CD4-positive, alpha-beta T cell treated with Interleukin-4 for 1 hour (primary cell): ENCODE data around the gene BCORL1.

Experiments used
- DNase-seq, 2 donors: peaks; one replicate each; pipeline ENCODE4 v3.0.0-alpha.2; 2020 to 2022

The BCORL1 gene

DNA sequence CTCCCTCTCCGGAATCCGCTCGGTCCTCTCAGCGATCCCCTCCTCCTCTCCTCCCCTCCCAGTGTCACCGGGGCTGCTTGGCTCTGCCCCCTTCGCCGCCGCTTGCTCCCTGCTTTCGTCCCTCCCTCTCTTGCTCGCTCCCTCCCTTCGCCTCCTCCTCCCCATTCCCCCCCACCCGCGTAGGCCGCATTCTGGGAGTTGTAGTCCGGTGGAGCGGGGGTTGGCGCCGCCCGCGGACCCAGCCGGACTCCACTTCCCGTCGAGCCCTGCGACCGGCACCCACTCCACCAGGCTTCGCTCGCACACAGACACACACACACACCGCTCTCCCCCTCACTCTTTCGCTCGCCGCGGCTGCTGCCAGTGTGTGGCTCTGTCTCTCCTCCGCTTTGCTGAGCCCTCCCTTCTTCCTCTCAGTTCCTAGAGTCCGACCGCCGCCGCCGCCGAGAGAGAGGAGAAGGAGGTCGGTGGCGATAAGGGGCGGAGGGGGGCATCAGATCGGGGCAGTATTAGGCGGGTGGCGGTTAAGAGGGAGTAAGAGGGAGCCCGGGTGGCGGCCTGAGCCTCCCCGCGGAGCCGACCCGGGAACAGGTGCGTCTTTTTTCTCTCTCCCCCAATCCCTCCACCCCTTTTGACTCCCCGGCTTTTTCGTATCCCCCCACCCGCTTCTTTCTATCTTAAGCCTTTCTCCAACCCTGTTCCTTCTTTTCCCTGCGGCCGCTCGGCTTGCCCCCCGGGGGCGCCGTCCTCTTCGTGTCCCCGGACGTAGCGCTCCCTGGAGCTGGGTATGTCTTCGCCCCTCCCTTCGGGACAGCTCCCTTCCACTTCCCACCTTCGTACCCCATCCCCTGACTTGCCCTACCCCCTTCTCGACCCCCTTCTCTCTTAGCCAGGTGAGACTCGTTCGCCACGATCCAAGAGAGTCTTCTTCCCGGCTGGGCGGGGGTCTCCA lies at the start of gene BCORL1:
TSS of gene BCORL1 (plus strand) at position 336 of the 952 bp plus-strand sequence. CDS start 22,597 bp downstream, outside the sequence.
- DNase-seq: peak; percentile 93

DNA sequence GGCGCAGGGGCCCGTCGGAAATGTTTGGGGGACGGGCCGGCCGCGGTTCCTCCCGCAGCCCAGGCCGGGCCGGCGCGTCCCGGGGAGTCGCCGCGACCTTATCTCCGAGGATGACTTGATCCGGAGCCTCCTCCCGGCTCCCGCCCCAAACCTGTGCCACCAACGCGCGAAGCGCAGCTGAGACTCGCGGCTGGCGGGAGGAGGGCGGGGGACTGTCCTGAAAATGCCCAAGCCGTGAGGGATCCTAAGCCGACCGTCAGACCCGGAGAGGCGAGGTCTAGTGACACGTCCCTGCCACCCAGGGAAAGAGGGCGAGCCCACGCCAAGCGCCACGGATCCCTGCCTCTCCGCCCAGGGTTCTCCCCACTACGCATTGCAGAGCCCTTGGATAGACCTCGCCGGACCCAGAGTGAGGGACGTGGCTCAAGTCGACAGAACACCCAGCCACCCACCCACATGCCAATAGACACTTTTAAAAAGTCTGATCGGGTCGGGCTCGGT lies 49.6 kb upstream of the BCORL1 start:
- DNase-seq: no peak

DNA sequence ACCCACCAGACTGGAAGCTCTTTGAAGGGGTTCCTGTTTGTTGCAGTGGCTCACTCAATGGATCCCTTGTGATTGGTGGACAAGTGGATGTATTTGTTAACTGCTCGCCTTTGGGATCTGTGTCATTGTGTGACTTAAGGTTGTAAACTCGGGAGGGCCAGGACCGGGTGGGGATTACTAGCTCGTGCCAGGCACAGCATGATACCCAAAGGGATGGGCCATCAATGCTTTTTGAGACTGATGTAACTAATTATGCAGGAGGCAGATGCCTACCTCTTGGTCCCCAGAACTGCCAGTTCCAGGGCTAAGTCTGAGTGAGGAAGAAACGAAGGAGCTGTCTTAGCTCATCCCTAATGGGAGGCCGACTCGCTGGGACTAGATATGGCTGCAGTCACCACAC lies 48.7 kb upstream of the BCORL1 start:
- DNase-seq: no peak

DNA sequence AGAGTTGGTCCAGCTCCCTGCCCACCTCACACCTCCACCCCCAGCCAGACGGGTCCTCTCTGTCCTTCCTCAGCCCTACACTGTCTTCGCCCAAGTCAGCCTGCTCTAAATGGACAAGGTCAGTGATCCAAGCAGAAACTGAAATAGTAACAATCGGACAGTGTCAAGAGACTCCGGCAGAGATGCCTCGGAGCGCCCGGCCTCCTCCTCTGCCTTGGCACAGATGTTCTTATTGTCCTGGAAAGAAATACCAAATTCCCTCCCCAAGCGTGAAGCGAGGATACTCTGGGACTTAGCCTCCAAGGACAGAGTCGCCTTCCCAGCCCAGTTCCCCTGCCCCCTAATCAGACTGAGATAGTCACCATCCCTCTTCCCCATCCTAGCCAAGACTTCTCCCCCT lies 48.0 kb upstream of the BCORL1 start:
- DNase-seq: no peak

DNA sequence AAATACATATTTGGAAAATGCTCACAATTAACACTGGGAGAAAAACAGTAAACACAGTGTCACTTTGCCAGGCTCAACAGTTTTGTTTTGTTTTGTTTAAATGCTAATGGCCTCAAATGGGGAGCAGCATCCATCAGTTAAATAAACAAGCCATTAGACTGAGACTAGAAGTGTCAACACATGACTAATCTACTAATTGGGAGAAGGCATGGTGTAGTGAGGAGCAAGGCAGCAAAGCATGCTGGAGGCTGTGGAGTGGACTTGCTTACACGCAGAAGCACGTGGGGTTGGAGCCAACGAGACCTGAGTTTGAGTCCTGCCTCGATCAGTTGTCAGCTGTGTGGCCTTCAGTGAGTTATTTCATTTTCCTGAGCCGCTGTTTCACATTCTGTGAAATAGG lies 47.5 kb upstream of the BCORL1 start:
- DNase-seq: no peak

DNA sequence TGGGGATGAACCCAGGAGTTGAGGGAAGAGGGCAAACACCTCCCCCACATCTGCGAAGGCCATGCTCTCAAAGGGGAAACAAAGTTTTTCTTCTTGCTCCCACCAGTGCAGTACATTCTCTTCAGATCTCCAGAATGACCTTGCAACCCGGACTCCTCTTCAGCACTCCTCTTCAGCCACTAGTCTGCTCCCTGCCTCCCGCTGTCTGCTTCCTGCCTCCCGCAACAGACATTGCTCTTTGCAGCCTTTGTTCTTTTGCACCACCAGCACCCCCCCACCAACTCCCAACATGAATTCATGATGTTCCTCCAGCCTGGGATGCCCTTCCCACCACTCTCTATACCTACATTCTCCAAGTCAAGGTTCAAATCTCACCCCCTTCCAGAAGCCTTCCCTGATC lies 44.4 kb upstream of the BCORL1 start:
- no peak for DNase-seq

GRCh38 chrX:129939986-129940385 lies 42.4 kb upstream of the BCORL1 start:
- no peak for DNase-seq

DNA sequence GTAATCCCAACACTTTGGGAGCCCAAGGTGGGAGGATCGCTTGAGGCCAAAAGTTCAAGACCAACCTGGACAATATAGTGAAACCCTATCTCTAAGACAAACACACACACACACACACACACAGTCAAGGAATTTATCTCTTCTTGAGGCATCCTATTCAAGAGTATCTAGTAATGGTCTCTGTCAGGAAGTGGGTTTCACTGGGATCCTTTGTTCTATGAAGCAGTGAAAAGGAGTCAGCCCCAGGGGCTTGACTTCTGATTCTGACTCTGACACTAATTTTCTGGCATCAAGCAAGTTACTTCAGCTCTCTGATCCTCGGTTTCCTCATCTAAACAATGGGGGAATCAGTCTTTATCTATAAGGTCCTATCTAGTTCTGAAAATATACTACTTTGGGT lies 41.7 kb upstream of the BCORL1 start:
- no peak for DNase-seq

DNA sequence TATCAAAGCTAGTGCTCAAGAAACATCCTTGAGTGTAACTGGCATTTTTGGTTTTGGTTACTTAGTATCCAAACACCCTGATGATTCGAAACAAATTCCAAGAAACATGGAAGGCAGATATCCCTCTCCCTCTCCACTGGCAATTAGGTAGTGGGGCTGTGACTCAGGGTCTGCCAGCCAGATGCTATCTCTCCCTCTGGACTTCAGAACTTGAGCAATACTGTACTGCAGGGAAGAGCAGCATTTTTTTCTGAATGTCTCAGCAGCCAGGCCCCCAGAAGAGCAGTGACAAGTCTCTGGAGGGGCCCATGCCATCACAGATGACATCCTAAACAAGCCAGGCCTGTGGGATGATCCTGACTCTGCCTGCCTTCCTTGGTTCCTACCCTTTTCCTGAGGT lies 37.3 kb upstream of the BCORL1 start:
- DNase-seq: no peak

DNA sequence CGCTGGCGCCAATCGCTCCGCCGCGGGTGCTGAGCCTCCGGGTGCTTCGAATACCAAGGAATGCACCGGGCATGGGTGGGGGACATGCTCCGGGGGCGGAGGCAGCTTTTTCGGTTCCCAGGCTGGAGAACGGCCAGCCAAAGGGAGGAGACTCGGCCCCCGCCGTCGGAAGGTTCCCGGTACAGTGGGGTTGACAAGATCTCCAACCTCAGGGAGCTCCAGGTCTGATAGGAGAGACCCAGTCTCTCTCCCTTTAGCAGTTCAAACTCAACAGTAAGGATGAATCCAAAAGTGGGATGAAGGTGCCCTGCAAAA lies 29.1 kb upstream of the BCORL1 start:
- DNase-seq: no peak

- DNase-seq: no peak
Observed at GRCh38 chrX:129953881-129954280, 28.6 kb upstream of the BCORL1 start.

- DNase-seq: no peak
Observed at GRCh38 chrX:129954804-129955203, 27.6 kb upstream of the BCORL1 start.

DNA sequence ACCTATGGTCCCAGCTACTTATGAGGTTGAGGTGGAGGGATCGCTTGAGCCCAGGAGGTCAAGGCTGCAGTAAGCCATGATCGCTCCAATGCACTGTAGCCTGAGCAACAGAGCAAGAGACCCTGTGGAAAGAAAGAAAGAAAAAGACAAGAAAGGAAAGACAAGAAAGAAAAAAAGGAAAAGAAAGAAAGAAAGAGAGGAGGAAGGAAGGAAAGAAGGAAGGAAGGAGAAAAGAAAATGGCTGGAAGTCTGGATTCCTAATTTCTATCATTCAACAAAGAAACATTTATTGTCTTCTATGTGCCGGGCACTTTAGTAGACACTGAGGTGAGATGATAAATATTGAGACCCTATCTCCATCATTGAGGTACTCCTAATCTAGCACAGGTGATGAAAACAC lies 26.8 kb upstream of the BCORL1 start:
- DNase-seq: no peak

DNA sequence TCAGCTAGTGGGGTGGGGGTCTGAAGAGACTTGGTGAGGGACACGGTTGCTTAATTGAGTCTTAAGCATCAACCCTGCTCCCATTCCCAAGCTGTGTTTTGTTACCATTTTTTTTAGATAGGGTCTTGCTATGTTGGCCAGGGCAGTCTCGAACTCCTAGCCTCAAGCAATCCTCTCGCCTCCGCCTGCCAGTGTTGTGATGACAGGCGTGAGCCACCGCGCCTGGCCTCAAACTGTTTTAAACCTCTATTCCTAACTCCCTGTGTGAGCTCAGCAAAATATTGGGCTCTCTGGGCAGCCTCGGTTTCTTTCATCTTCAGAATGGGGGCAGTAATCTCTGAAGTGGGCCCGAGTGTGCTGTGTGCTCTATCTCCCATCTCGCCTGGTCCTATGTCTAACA lies 26.3 kb upstream of the BCORL1 start:
- DNase-seq: no peak

DNA sequence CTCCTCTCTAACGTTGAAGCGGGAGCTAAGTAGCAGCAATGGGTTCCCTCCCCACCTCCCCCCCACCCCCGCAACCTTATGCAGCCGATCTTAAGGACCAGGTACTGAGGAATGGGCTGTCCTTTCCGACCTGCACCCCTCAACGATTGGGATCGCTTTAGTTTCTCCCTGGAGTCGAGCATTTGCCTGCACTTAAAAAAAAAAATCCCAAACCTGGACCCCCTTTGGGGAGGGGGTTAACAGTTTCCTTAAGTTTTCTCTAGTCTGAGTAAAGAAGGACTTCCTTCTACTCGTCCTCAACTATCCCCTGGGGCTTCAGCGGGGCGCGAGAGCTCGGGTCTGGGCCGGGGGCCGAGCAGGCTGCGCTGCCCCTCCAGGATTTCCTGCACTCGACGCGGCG lies 25.7 kb upstream of the BCORL1 start:
- no peak for DNase-seq

DNA sequence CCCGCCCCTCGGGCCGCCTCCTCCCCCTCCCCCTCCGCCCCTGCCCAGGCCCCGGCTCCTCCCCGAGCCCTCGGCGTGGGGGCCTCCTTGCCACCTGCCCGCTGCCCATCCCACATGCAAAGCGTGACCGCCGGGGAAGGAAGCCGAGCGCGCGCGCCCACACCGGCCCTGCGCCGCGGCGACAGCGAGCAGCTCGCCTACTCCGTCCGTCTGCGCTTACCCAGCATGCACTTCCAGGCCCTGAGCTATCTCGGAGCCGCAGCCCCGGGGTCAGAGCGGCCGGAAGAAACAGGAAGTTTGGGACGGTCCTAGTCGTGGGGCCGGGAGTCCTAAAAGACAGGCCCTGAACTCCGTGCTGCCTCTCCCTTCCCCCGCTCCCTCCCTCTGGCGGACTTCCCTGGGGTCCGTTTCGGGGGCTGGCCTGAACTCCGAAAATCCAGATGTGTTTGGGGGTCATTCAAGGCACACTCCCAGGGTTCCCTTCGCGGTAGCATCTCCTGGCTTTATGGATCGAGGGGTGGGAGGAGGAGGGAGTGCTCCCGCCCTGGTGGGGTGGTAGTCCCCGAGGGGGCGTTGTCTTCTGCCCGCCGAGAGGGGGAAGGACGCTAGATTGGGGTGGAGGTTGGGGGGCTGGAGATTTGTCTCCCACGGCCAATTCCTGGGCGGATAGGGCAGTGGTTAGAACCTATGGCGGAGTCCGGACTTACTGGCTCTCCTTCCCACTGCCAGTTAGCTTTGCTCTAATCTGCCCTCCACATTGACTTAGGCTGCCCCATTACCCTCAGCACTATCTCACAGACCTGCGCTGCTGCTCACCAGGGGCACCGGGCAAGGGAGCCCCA lies 25.0 kb upstream of the BCORL1 start:
- peak; percentile 45 to 74 for DNase-seq

DNA sequence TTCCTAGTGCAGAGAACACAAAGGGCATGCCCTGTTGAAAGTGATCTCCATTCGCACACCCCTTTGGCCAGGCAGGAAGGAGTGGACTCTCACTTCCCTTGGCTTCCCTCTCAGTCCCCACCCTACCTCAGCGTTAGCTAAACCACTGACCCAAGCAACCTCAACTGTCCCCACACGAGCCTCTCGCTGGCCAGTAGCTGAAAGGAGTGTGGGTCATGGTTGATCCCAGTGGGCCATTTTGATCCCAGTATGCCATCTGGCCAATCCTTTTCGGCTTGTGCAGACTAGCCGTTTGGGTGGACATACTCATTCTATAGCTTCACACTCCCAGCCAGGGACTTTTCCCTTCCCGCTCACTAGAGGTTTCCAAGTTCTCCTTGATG lies 24.4 kb upstream of the BCORL1 start:
- DNase-seq: no peak

GRCh38 chrX:129958814-129959492 lies 23.5 kb upstream of the BCORL1 start:
- no peak for DNase-seq

GRCh38 chrX:129959493-129959832 lies 23.0 kb upstream of the BCORL1 start:
- no peak for DNase-seq

GRCh38 chrX:129961180-129962083 lies 21.0 kb upstream of the BCORL1 start:
- DNase-seq: peak; percentile 72 to 75

- DNase-seq: no peak
Observed at GRCh38 chrX:129963729-129964128, 18.7 kb upstream of the BCORL1 start.

DNA sequence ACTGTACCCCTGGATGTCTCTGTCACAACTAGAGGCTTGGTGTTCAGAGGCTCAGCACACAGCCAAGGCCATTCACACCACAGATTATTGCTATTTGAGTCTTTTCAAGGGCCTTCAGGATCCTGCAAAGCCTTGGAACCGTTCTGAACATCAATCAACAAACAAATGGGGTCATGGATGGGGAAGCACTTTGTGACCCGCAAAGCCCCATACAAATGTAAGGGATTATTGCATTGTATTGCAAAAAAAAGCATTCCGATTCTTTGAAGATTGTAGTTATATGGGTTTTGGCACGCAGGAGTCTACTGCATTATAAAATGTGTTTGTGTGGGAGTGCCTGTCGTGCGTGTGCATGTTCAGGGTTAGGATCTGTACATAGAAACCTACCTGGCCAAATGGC lies 17.3 kb upstream of the BCORL1 start:
- DNase-seq: no peak
